Parathyroid adenoma (tissue), 2 donors: Measurements from ENCODE around the gene ICAM2.
"Not testable (repeated sequence)": the region's sequence is repeated elsewhere in the genome, so short reads cannot be mapped to it uniquely, and the experiment has no call there.

ENCODE experiments used
- H2AFZ ChIP-seq: fragments of 300-600 bp; sonication (generic); one replicate; pipeline ENCODE4 v1.7.0; 2017; ENCODE audit warnings: antibody characterized with exemption, mild to moderate bottlenecking
- H3K27ac ChIP-seq: fragments of 300-600 bp; sonication (generic); one replicate; pipeline ENCODE4 v1.7.0; 2017
- H3K27me3 ChIP-seq: fragments of 300-600 bp; sonication (generic); one replicate; pipeline ENCODE4 v1.7.0; 2017; ENCODE audit warnings: low read length; ENCODE audit not compliant: control insufficient read depth, insufficient read depth
- H3K36me3 ChIP-seq: fragments of 300-600 bp; sonication (generic); one replicate; pipeline ENCODE4 v1.7.0; 2017; ENCODE audit warnings: low read length; ENCODE audit not compliant: control insufficient read depth, insufficient read depth
- H3K4me1 ChIP-seq: fragments of 300-600 bp; sonication (generic); one replicate; pipeline ENCODE4 v1.7.0; 2017; ENCODE audit warnings: control low read depth
- H3K4me2 ChIP-seq: fragments of 300-600 bp; sonication (generic); one replicate; pipeline ENCODE4 v1.7.0; 2017; ENCODE audit warnings: low read length
- H3K4me3 ChIP-seq: fragments of 300-600 bp; sonication (generic); one replicate; pipeline ENCODE4 v1.7.0; 2017; ENCODE audit warnings: low read depth, low read length
- H3K79me2 ChIP-seq: fragments of 300-600 bp; sonication (generic); one replicate; pipeline ENCODE4 v1.7.0; 2017; ENCODE audit warnings: control low read depth
- H3K9ac ChIP-seq: fragments of 300-600 bp; sonication (generic); one replicate; pipeline ENCODE4 v1.7.0; 2017; ENCODE audit warnings: mild to moderate bottlenecking
- H3K9me3 ChIP-seq: fragments of 300-600 bp; sonication (generic); one replicate; pipeline ENCODE4 v1.7.0; 2017; ENCODE audit warnings: low read length; ENCODE audit not compliant: control insufficient read depth
- TF ChIP-seq, protein P1 (sequence below): fragments of 300-600 bp; sonication (generic); IDR thresholded peaks from one replicate; pipeline ENCODE4 v1.7.0; 2017; ENCODE audit warnings: antibody characterized with exemption, mild to moderate bottlenecking
- donor health status: primary hyperparathyroidism.

Gene ICAM2

DNA sequence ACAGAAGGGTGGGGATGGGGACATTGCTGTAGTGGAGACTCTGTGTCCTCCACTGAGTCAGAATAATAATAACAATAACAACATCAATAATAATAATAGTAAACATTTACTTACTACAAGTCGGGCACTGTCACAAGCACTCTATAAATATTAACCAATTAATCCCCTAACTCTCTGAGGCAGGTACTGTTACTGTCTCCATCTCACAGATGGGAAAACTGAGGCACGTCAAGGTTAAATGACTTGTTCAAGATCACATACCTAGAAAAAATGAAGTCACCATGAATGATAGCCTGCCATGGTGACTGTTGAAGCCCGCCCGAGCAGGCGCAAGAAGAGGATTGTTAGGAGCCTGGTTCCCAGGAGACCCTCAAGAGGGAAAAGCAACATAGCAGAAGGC is 12.1 kb downstream of the ICAM2 start:
- Histone ChIP-seq H3K4me1 (no peaks in the 10 kb centered on the region), H2AFZ (no peak overlapping the region), H3K36me3 (no peaks in the 10 kb centered on the region), H3K27ac (peak overlapping the region; percentile 29), H3K4me2 (no peak overlapping the region), H3K79me2 (no peaks in the 10 kb centered on the region), H3K9me3 (no peaks in the 10 kb centered on the region), H3K9ac (no peak overlapping the region), H3K27me3 (no peaks in the 10 kb centered on the region), H3K4me3 (no peak overlapping the region)
- TF ChIP-seq, protein P1, sequence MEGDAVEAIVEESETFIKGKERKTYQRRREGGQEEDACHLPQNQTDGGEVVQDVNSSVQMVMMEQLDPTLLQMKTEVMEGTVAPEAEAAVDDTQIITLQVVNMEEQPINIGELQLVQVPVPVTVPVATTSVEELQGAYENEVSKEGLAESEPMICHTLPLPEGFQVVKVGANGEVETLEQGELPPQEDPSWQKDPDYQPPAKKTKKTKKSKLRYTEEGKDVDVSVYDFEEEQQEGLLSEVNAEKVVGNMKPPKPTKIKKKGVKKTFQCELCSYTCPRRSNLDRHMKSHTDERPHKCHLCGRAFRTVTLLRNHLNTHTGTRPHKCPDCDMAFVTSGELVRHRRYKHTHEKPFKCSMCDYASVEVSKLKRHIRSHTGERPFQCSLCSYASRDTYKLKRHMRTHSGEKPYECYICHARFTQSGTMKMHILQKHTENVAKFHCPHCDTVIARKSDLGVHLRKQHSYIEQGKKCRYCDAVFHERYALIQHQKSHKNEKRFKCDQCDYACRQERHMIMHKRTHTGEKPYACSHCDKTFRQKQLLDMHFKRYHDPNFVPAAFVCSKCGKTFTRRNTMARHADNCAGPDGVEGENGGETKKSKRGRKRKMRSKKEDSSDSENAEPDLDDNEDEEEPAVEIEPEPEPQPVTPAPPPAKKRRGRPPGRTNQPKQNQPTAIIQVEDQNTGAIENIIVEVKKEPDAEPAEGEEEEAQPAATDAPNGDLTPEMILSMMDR, result no peak

DNA sequence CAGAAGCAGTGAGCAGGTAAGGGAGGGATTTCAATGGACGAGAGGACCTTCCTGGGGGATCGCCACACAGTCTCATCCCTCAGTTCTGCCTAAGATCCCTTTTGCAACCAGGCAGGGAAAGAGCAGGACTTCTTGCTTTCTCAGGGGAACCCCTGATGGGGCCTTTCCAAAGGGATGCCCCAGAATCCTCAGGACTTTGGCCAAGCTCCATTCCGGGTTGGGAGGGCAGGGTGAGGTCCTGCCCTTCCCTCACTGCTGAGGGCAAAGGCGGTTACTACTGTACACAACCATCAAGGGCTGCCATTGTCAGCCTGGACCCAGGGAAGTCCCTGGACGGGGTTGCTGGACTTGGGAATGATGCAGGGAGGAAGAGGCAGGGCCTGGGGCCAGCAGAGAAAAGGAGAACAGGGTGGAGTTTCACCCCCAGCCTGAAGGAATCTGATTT is 12.6 kb downstream of the ICAM2 start:
- Histone ChIP-seq H3K79me2 (no peaks in the 10 kb centered on the region), H3K4me1 (no peaks in the 10 kb centered on the region), H3K36me3 (no peaks in the 10 kb centered on the region), H3K27ac (peak overlapping the region; percentile 29), H3K27me3 (no peaks in the 10 kb centered on the region), H3K4me2 (no peak overlapping the region), H3K4me3 (no peak overlapping the region), H3K9me3 (no peaks in the 10 kb centered on the region), H3K9ac (no peak overlapping the region), H2AFZ (no peak overlapping the region)
- TF ChIP-seq, protein P1, result no peak

DNA sequence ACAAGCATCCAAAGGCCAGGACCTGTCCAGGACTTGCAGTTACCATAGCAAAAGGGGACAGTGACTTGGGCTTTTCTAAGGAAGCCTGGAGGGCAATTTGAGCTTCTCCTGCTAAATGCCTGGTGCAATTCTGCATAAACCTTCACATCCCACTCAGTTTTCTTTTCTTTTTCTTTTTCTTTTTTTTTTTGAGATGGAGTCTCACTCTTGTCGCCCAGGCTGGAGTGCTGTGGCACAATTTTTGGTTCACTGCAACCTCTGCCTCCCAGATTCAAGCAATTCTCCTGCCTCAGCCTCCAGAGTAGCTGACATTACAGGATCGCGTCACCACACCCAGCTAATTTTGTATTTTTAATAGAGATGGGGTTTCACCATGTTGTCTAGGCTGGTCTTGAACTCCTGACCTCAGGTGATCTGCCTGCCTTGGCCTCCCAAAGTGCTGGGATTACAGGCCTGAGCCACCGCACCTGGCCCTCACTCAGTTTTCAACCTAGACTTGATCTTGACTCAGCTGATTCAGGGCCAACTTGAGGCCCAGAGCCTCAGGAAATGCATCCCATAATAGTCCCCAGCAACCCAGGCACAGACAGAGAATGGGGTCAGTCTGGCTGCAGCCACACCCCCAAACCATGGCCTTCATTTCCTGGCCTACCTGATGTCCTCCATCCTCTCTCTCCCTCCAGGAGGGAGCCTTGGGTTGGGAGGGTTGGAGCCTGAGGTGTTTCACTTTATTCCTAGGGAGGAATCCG is 13.2 kb downstream of the ICAM2 start:
- H3K36me3 ChIP-seq, result not testable (repeated sequence)

GRCh38 chr17:64006361-64007088 is 13.9 kb downstream of the ICAM2 start:
- TF ChIP-seq, protein P1, result no peak

More for the DNA sequence above, 13.2 kb downstream of the ICAM2 start:
- peak overlapping the region; percentile 27 for H3K27ac ChIP-seq
- H3K4me1 ChIP-seq, H3K79me2 ChIP-seq, H3K4me3 ChIP-seq, H3K4me2 ChIP-seq, H2AFZ ChIP-seq, H3K9me3 ChIP-seq, H3K27me3 ChIP-seq, H3K9ac ChIP-seq: not testable (repeated sequence)

GRCh38 chr17:64005734-64006167 is 14.7 kb downstream of the ICAM2 start:
- Histone ChIP-seq H3K4me3 (no peak overlapping the region), H3K79me2 (no peaks in the 10 kb centered on the region), H3K9ac (no peak overlapping the region), H3K27me3 (no peaks in the 10 kb centered on the region), H3K36me3 (no peaks in the 10 kb centered on the region), H2AFZ (no peak overlapping the region), H3K4me2 (no peak overlapping the region), H3K4me1 (no peaks in the 10 kb centered on the region), H3K27ac (peak overlapping the region; percentile 8), H3K9me3 (no peaks in the 10 kb centered on the region)
- TF ChIP-seq, protein P1, result no peak

More at GRCh38 chr17:64006361-64007088, 13.9 kb downstream of the ICAM2 start:
- no peak overlapping the region for H3K4me3 ChIP-seq
- H2AFZ ChIP-seq, result no peak overlapping the region
- no peaks in the 10 kb centered on the region for H3K79me2 ChIP-seq
- H3K27me3 ChIP-seq, result no peaks in the 10 kb centered on the region
- H3K4me2 ChIP-seq, result no peak overlapping the region
- H3K9me3 ChIP-seq, result no peaks in the 10 kb centered on the region
- H3K9ac ChIP-seq, result no peak overlapping the region
- no peaks in the 10 kb centered on the region for H3K4me1 ChIP-seq
- H3K36me3 ChIP-seq, result no peaks in the 10 kb centered on the region
- peak overlapping the region; percentile 36 for H3K27ac ChIP-seq
